H1 (cell line): Measurements from ENCODE around the gene FGF18. TPM values are rescaled to one million over a fixed set of nuclear protein-coding genes. Genes with fewer than 3 reads are reported as not detected.

ENCODE experiments used
- CTCF ChIA-PET: fragments of 300-600 bp; sonication (Branson Sonifier 250); formaldehyde crosslinking; loops from one replicate; lab custom pipeline; 2021; ENCODE audit not compliant: partially characterized antibody; lab: Charles Lee
- POLR2A ChIA-PET: fragments of 300-600 bp; sonication (Branson Sonifier 250); formaldehyde crosslinking; loops from one replicate; lab custom pipeline; 2021; ENCODE audit warnings: inconsistent platforms; ENCODE audit not compliant: partially characterized antibody; lab: Charles Lee
- DNase-seq, 2 experiments: peaks; one replicate each; pipeline versions ENCODE4 v3.0.0 to v3.0.0-alpha.2; 2010 to 2022; ENCODE audit warnings: low spot score in 2 of 2, low read depth in 1 of 2, mixed read lengths in 1 of 2
- FAIRE-seq: peaks from 2 replicates; lab custom pipeline; 2011; peaks lifted over from hg19 to GRCh38; lab: Jason Lieb, UNC
- H2AFZ ChIP-seq: 2 replicates; pipeline ENCODE4 v1.8.1; 2012; ENCODE audit warnings: low read length, inconsistent platforms
- H2AK5ac ChIP-seq: 2 replicates; pipeline ENCODE4 v1.6.1; 2013; ENCODE audit warnings: low read depth, low read length
- H2BK120ac ChIP-seq: replicated peaks from 2 replicates; pipeline ENCODE3; 2013; ENCODE audit warnings: low read depth, low read length, inconsistent platforms
- H2BK12ac ChIP-seq: 2 replicates; pipeline ENCODE4 v1.6.1; 2013; ENCODE audit warnings: low read depth, low read length
- H2BK15ac ChIP-seq: 2 replicates; pipeline ENCODE4 v1.6.1; 2013; ENCODE audit warnings: low read length
- H2BK20ac ChIP-seq: 2 replicates; pipeline ENCODE4 v1.6.1; 2013; ENCODE audit warnings: low read length
- H2BK5ac ChIP-seq: 2 replicates; pipeline ENCODE4 v1.6.1; 2013; ENCODE audit warnings: low read depth, low read length
- H3K14ac ChIP-seq: 2 replicates; pipeline ENCODE4 v1.6.1; 2013; ENCODE audit warnings: inconsistent platforms; ENCODE audit not compliant: insufficient read length
- H3K18ac ChIP-seq: 2 replicates; pipeline ENCODE4 v1.6.1; 2013; ENCODE audit warnings: low read length; ENCODE audit errors: extremely low read depth
- H3K23ac ChIP-seq: 2 replicates; pipeline ENCODE4 v1.6.1; 2013; ENCODE audit warnings: inconsistent platforms; ENCODE audit not compliant: insufficient read length
- H3K23me2 ChIP-seq: 2 replicates; pipeline ENCODE4 v1.6.1; 2013; ENCODE audit warnings: low read depth, low read length
- H3K27ac ChIP-seq: 2 replicates; pipeline ENCODE4 v1.6.1; 2011; ENCODE audit warnings: low read depth, low read length, inconsistent platforms
- H3K27me3 ChIP-seq, 4 experiments: replicated peaks in 1 of 4; 1 replicate in 1 of 4; 2 replicates in 3 of 4; pipeline versions ENCODE4 v1.6.1 to v1.8.1; 2011 to 2013; ENCODE audit warnings: low read length in 3 of 4, mild to moderate bottlenecking in 3 of 4, inconsistent platforms in 2 of 4, mixed read lengths in 2 of 4, moderate library complexity in 1 of 4; ENCODE audit not compliant: control insufficient read depth in 3 of 4, insufficient read depth in 3 of 4; ENCODE audit errors: extremely low read depth in 1 of 4
- H3K36me3 ChIP-seq, 4 experiments: 2 replicates each; pipeline versions ENCODE4 v1.6.1 to v1.8.1; 2011 to 2013; ENCODE audit warnings: mild to moderate bottlenecking in 4 of 4, low read length in 3 of 4, moderate library complexity in 2 of 4, control low read depth in 1 of 4, inconsistent platforms in 1 of 4; ENCODE audit not compliant: insufficient read depth in 4 of 4, control insufficient read depth in 2 of 4
- H3K4ac ChIP-seq: replicated peaks from 2 replicates; pipeline ENCODE3; 2013; ENCODE audit warnings: low read length, low read depth, mixed read lengths, inconsistent platforms; ENCODE audit not compliant: insufficient read length
- H3K4me1 ChIP-seq, 4 experiments: replicated peaks in 1 of 4; 1 replicate in 1 of 4; 2 replicates in 3 of 4; pipeline versions ENCODE4 v1.6.1 to v1.8.1; 2011 to 2013; ENCODE audit warnings: low read length in 3 of 4, inconsistent platforms in 2 of 4, mixed read lengths in 1 of 4; ENCODE audit not compliant: insufficient read depth in 4 of 4, control insufficient read depth in 3 of 4
- H3K4me2 ChIP-seq, 2 experiments: 2 replicates each; pipeline versions ENCODE4 v1.6.1 to v1.8.1; 2011 to 2013; ENCODE audit warnings: low read depth in 2 of 2, low read length in 2 of 2, control low read depth in 1 of 2, inconsistent platforms in 1 of 2, mild to moderate bottlenecking in 1 of 2; ENCODE audit not compliant: insufficient read depth in 1 of 2
- H3K4me3 ChIP-seq, 4 experiments: fragments of 200-600, 300-600 bp in 1 of 4; sonication (generic), shearing (Covaris generic), sonication (Bioruptor Twin) in 1 of 4; 2 replicates each; pipeline versions ENCODE4 v1.5.1 to v1.8.1; 2011 to 2016; ENCODE audit warnings: low read length in 4 of 4, low read depth in 3 of 4, control low read depth in 2 of 4, inconsistent platforms in 2 of 4, mild to moderate bottlenecking in 2 of 4, mixed read lengths in 1 of 4, moderate library complexity in 1 of 4; ENCODE audit not compliant: insufficient read depth in 2 of 4; ENCODE audit errors: extremely low read depth in 1 of 4
- H3K56ac ChIP-seq: replicated peaks from 2 replicates; pipeline ENCODE3; 2013; ENCODE audit warnings: low read depth, mild to moderate bottlenecking, mixed read lengths, low read length, inconsistent platforms; ENCODE audit not compliant: insufficient read length
- H3K79me1 ChIP-seq: 2 replicates; pipeline ENCODE4 v1.6.1; 2013; ENCODE audit warnings: low read depth, low read length, control low read depth
- H3K79me2 ChIP-seq, 2 experiments: 2 replicates each; pipeline versions ENCODE4 v1.6.1 to v1.8.1; 2012 to 2013; ENCODE audit warnings: low read length in 2 of 2, mild to moderate bottlenecking in 2 of 2, inconsistent platforms in 1 of 2; ENCODE audit not compliant: insufficient read depth in 2 of 2, control insufficient read depth in 1 of 2
- H3K9ac ChIP-seq, 4 experiments: replicated peaks in 1 of 4; 1 replicate in 1 of 4; 2 replicates in 3 of 4; pipeline versions ENCODE4 v1.6.1 to v1.8.1; 2011 to 2013; ENCODE audit warnings: low read depth in 3 of 4, low read length in 3 of 4, control low read depth in 2 of 4, mild to moderate bottlenecking in 2 of 4, moderate library complexity in 2 of 4, inconsistent platforms in 1 of 4; ENCODE audit errors: extremely low read depth in 1 of 4
- H3K9me3 ChIP-seq, 2 experiments: 2 replicates each; pipeline versions ENCODE4 v1.6.1 to v1.8.1; 2012 to 2013; ENCODE audit warnings: mild to moderate bottlenecking in 2 of 2, moderate library complexity in 2 of 2, control low read depth in 1 of 2, inconsistent platforms in 1 of 2, low read depth in 1 of 2, low read length in 1 of 2, mixed read lengths in 1 of 2; ENCODE audit not compliant: insufficient read depth in 2 of 2
- H4K20me1 ChIP-seq, 2 experiments: replicated peaks in 1 of 2; 2 replicates each; pipeline versions ENCODE3 to v1.8.1; 2011 to 2013; ENCODE audit warnings: inconsistent platforms in 2 of 2, low read length in 2 of 2, mild to moderate bottlenecking in 1 of 2; ENCODE audit not compliant: insufficient read depth in 2 of 2, control insufficient read depth in 1 of 2
- H4K5ac ChIP-seq: 2 replicates; pipeline ENCODE4 v1.6.1; 2013; ENCODE audit warnings: low read length, low read depth, mixed read lengths, inconsistent platforms; ENCODE audit not compliant: insufficient read length
- H4K8ac ChIP-seq: 2 replicates; pipeline ENCODE4 v1.8.0; 2013; ENCODE audit warnings: mild to moderate bottlenecking, moderate library complexity, low read length, inconsistent platforms; ENCODE audit not compliant: insufficient read depth; ENCODE audit errors: extremely low read depth
- H4K91ac ChIP-seq: replicated peaks from 2 replicates; pipeline ENCODE3; 2013; ENCODE audit warnings: low read length, mixed read lengths, inconsistent platforms; ENCODE audit not compliant: insufficient read length
- ATF3 ChIP-seq: IDR thresholded peaks from 2 replicates; pipeline ENCODE4 v1.6.1; 2011; ENCODE audit warnings: low read depth, mild to moderate bottlenecking, low read length; ENCODE audit not compliant: insufficient read depth
- HDAC6 ChIP-seq: IDR thresholded peaks from one replicate; pipeline ENCODE4 v1.7.1; 2012; ENCODE audit warnings: low read depth, mild to moderate bottlenecking, inconsistent platforms, low read length, moderate library complexity
- RAD21 ChIP-seq, 2 experiments: IDR thresholded peaks in 1 of 2; conservative IDR thresholded peaks in 1 of 2; 2 replicates each; pipeline ENCODE4 v1.6.1; 2011; ENCODE audit warnings: low read depth in 2 of 2, low read length in 2 of 2, improper control_type of control experiment in 1 of 2, inconsistent platforms in 1 of 2, mild to moderate bottlenecking in 1 of 2, moderate library complexity in 1 of 2
- WGBS, 2 experiments: shearing (Covaris generic) in 1 of 2; methylation state at CpG; one replicate each; pipeline versions ENCODE4 v1.1.6 to v1.1.7; 2013 to 2015; ENCODE audit warnings: low lambda C conversion rate in 2 of 2, mixed read lengths in 2 of 2, inconsistent platforms in 1 of 2, low coverage in 1 of 2, missing lambda C conversion rate in 1 of 2; ENCODE audit not compliant: insufficient replicate concordance in 2 of 2, insufficient coverage in 1 of 2, insufficient read length in 1 of 2; ENCODE audit errors: extremely low coverage in 1 of 2, missing lambda C conversion rate in 1 of 2; 5-methylcytosine and 5-hydroxymethylcytosine counted together
- polyA plus RNA-seq, 7 experiments: library from polyadenylated mRNA; depleted of rRNA in 3 of 7; stranded (reverse) in 5 of 7; unstranded in 2 of 7; fragments of >200 nt in 5 of 7; fragments of 200-250 nt in 2 of 7; gene quantifications; 1 replicate in 5 of 7; 2 replicates in 1 of 7; 4 replicates in 1 of 7; pipeline versions ENCODE4 v1.2.1 to v1.2.3, GENCODE V29; 2011 to 2013; ENCODE audit warnings: missing spikeins in 2 of 7, mixed read lengths in 2 of 7
- total RNA-seq: library from RNA; stranded (reverse); fragmentation: NEBNext Ultra II Directional; extraction: Animal tissue kit (Norgen Biotek cat#: 25700); gene quantifications from 2 replicates; pipeline ENCODE4 v1.2.1, GENCODE V29; 2021

Gene FGF18
- total and polyA plus RNA-seq, 2 of the 8 experiments (the other 6 are each of a cell fraction or from before 2014, with no cell fraction given), result 0.54 to 1.3 TPM

DNA sequence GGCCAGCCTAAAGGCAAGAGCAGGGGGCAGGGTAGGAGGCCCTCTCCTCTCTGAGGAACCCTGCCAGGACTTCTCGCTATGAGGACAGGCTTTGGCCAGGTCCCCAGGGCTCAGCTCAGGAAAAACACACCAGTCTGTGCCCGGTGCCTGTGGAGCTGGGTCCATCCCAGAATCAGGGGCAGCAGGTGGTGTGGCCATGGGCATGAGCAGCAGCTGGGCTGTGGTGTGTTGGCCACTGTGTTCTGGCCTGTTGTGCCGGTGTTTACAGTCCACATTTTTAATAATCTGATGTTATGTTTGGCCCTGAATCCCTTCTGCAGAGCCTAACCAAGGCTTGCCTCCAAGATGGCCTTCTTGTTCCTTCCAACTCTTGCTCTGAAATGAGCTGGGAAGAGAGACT is 77.0 kb downstream of the FGF18 start:
- no peaks in the 10 kb centered on the region for H3K79me1 ChIP-seq
- H3K9me3 ChIP-seq, result no peaks in the 10 kb centered on the region
- H3K9ac ChIP-seq, result no peak overlapping the region
- H3K27me3 ChIP-seq, result no peaks in the 10 kb centered on the region; a peak in 1 of 7 replicates
- H2AFZ ChIP-seq, result no peak overlapping the region
- no peak overlapping the region for H3K27ac ChIP-seq
- peaks cover 6 to 17% (median 13%) of the 10 kb centered on the region in 4 experiments for H3K4me1 ChIP-seq
- no peak overlapping the region for H3K56ac ChIP-seq
- no peak overlapping the region for H4K8ac ChIP-seq
- ChIA-PET POLR2A (interaction anchor here (1.1 to 1.4 kb wide), 2 partner anchors 23 to 77 kb away, joined by 3 read pairs; partner anchors contain the start of gene FGF18), CTCF (interaction anchor here (0.6 to 5.3 kb wide), 5 partner anchors 12 to 100 kb away, joined by 3 to 37 read pairs (median 4); partner anchors contain the start of gene FGF18)
- H4K91ac ChIP-seq, result peak overlapping the region; percentile 25
- H2AK5ac ChIP-seq, result peak overlapping the region; percentile 65; the same call in 1 of the 2 replicates
- H3K36me3 ChIP-seq, result no peaks in the 10 kb centered on the region
- H3K4me3 ChIP-seq, result no peak overlapping the region
- no peak overlapping the region for H3K4me2 ChIP-seq
- no peak overlapping the region for H4K5ac ChIP-seq
- H2BK20ac ChIP-seq, result no peak overlapping the region
- peak overlapping the region; percentile 50; the same call in 1 of the 2 replicates for H2BK12ac ChIP-seq
- H3K18ac ChIP-seq, result no peak overlapping the region
- no peak overlapping the region for H3K4ac ChIP-seq
- TF ChIP-seq RAD21 (IDR thresholded peaks at IDR 0.05 in 1 of 2, conservative IDR thresholded peaks at IDR 0.05 in 1 of 2; ENCODE audit: low read depth in 2 of 2, low read length in 2 of 2) (no peak), ATF3 (no peak), HDAC6 (no peak)
- H3K23me2 ChIP-seq, result no peaks in the 10 kb centered on the region
- H3K23ac ChIP-seq, result no peak overlapping the region
- H3K14ac ChIP-seq, result no peak overlapping the region
- H4K20me1 ChIP-seq, result peaks cover 0 to 2% of the 10 kb centered on the region in 2 experiments
- FAIRE-seq (no peak), DNase-seq (no peak)
- 95% methylated on average over 3 of the region's 3 CpGs; no CpG with 5 or more reads in 1 of the 2 experiments for WGBS, 2 experiments
- peak overlapping the region; percentile 61; the same call in 1 of the 2 replicates for H2BK15ac ChIP-seq
- no peak overlapping the region for H2BK5ac ChIP-seq
- no peaks in the 10 kb centered on the region for H3K79me2 ChIP-seq
- no peak overlapping the region for H2BK120ac ChIP-seq
